ENCODE measurements around the gene LY86.

The LY86 gene

GRCh38 chr6:6570929-6571671, 17.4 kb upstream of the LY86 start:
- DNase-seq, result no peak

- no peak for DNase-seq
Observed at GRCh38 chr6:6575143-6575542, 13.4 kb upstream of the LY86 start.

DNA sequence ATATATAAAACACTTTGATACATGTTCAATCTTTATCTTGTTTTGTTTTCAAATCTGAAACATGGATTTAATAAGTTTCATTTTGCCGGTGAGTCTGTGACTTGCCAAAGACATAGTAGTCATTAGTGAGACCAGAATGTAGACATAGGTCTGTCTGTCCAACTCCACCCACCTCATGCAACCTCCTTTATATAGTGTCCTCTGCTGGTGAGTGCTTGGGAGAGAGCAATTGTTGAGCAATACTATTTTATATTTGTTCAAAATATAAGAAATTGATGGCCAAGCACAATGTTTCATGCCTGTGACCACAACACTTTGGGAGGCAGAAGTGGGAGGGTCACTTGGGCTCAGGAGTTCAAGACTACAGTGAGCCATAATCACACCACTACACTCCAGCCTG, 10.8 kb upstream of the LY86 start:
- no peak for DNase-seq

DNA sequence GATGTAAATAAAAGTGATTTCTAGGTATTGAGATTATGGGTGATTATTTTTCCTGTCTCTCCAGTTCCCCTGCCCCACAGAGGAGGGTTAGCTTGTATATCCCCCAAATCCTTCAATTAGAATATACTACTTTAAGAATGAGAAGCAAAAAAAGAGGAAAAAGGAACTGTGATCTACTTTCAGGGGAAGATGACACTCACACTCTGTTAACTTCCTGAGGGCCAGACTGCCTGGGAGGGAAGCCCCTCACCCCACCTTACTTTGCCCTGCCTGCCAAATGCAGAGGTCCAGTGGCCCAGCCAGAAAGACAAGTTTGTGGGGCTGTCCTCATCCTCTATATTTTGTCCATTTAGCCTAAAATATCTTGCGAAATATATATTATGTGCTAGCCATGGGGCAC, 9.2 kb upstream of the LY86 start:
- no peak for DNase-seq

DNA sequence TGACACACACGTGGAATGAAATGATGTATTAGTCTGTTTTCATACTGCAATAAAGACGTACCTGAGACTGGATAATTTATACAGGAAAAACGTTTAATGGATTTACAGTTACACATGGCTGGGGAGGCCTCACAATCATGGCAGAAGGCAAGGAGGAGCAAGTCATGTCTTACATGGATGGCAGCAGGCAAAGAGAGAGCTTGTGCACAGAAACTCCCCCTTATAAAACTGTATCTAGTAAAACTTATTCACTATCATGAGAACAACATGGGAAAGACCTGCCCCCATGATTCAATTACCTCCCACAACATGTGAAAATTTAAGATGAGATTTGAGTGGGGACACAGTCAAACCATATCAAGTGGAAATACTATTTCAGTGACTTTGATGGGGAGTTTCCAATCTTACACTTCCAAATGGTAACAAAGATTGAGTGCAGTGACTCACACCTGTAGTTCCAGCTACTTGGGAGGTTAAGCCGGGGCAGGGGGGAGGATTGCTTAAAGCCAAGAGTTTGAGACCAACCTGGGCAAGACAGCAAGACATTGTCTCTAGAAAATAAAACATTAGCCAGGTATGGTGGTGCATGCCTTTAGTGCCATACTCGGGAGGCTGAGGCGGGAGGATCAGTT, 8.2 kb upstream of the LY86 start:
- no peak for DNase-seq

DNA sequence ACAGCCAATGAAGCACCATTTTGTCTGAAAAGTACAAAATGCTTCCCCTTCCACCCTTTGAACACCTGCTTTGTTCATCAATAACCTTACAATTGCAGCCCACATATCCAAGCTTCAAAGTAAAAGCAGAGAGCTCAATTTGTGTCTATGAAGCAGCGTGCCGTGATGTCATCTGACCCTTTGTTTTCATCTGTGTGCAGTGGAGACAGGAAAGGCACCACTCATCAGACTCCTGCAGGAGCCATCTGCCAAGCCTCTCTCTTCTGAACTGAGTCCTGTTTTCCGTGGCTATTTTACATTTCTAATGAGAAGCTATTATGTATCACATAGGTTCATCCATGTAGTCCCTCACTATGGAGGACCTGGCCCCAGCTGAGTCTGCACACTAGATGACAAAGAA, 7.5 kb upstream of the LY86 start:
- no peak for DNase-seq

- no peak for DNase-seq
Observed at GRCh38 chr6:6582131-6582530, 6.4 kb upstream of the LY86 start.

DNA sequence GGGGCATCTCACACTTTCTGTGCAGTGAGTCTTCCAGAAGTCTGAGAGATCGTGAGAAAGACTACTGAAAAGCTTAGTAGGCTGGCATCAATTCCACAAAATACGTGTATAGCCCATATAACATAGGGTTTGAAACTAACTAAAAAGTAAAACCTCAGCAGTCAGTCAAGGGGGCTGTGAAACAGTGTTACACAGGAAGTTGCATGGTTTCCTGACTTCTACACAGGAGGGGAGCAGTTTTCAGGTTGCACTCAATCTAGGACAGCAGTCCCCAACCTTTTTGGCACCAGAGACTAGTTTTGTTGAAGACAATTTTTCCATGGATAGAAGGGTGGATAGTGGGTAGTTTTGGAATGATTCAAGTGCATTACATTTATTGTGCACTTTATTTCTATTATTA, 4.7 kb upstream of the LY86 start:
- DNase-seq, result no peak

GRCh38 chr6:6584310-6585002, 4.1 kb upstream of the LY86 start:
- no peak for DNase-seq

DNA sequence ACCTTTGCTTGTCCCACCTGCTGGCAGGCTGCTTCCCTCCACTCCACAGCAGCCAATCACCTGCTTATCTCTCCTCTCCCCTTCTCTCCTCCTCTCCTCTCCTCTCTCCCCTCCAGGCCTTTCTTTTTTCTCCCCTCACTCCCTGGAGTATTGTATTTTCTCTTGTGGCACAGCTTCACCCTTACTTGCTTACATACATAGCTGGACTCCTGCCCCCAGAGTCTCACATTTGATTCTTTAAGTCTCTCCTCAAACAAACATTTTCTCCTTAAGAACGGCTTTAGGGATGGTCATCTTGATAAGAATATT, 3.6 kb upstream of the LY86 start:
- DNase-seq, result no peak

- DNase-seq, result no peak
Observed at GRCh38 chr6:6586167-6586566, 2.4 kb upstream of the LY86 start.

DNA sequence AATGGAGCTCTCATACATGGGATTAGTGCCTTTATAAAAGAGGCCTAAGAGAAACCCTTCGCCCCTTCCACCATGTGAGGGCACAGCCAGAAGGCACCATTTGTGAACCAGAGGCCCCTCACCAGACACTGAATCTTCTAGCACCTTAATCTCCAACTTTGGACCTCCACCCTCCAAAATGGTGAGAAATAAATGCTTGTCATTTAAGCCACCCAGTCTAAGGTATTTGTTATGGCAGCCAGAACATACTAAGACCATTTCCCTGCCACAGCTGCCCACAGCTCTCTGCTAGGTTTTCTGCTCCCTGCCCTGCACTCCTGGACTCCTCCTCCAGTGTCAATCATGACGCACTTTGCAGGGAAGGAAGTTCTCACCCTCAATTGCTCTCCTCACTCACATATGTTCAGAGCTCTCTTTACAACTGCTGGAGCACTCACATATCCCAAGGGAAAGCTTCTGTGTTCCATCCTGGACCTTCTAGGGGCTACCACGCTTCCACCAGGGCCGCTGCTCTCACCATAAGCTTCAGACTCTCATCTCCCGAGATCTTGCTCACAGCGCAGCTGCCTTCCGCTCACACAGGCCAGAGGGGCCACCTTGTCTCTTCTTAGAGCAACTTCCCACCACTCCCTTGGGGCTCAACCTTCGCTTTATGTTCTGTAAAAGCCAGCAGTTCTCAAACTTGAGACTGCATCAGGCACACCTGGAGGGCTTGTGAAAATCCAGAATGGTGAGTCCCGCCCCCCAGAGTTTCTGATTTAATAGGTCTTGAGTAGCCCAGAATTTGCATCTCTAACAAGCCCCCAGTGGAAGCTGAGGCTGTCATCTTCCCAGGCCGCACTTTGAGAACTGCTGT, 1.6 kb upstream of the LY86 start:
- no peak for DNase-seq

- no peak for DNase-seq
Observed at GRCh38 chr6:6587696-6588063, 840 bp upstream of the LY86 start.

DNA sequence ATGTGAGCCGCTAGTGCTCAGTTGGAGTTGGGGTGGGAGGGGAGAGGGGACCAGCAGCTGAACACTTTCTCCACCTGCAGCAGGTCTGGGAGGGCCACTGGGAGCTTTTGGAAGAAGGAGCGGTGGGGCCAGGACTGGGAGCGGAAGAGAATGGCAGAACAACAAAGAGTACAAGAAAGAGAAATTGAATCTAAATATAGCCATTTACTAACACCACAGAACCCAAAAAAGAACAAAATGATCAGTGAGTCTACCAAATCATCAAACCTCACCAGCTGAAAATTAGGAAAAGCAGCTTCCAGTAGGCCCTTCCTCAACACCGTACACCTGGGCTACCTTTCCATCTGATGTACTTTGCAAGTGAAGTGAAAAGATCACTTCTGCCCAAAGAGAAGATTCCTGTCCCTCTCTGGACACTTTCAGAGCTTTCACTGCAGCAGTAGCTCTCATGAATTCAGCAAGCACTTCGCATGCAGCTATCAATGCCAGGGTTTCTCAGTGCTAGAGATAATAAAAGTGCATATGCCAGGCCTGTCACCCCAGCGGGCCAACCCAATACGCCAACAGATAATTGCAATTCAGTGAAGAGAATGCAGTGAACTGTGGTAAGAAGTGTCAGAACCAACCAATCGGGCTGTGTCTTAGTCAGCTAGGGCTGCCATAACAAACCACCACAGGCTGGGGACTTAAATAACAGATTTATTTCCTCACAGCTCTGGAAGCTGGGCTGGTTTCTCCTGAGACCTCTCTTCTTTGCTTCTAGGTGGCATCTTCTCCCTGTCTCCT, 597 bp downstream of the LY86 start:
- DNase-seq, result no peak

DNA sequence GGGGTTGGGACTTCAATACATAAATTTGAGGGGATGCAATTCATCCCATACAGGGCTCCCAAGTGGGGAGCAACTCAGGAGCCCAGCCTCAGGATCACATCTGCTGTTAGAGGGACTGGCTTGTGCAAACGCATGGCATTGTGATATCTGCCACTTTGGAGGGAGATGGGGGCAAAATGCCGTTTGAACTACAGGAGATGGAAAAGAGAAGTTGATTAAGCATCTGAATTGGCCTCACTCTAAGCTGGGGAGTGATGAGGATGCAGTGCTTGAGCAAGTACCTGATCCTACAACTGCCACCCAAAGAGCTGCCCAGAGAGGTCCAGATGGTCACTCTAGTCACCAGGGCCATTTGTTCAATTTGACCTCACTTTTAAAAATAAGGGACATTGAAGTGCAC, 2.0 kb downstream of the LY86 start:
- no peak for DNase-seq

DNA sequence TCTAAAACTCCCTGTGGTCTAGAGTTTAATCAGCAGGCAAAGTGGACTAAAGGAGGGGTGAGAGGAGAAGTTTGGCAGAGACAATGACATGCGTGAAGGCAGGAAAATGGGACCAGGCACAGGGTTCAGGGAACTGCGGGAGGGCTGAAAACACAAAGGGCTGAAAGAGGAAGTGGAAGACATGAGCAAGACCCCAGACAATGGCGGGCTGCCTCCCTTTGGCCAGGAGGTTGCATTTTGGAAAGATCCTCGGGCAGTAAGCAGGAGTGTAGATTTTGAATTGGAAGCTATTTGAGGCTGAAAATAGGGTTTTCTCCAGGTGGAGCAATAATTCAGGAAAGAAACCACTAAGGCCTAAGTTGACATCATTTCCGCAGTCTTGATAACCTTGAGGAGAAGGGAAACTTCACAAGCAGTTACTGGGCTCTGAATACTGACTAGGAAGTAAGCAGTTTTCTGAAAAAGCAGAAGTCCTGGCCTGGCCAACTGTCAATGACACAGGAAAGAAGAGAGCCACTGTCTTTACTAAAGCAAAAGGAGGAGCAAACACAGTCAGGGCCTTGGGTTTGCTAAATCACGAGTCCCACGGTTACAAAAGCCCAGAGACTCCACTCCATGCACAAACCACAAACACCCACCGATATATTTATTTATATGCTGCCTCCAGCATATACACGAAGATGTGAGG, 3.4 kb downstream of the LY86 start:
- DNase-seq, result no peak

DNA sequence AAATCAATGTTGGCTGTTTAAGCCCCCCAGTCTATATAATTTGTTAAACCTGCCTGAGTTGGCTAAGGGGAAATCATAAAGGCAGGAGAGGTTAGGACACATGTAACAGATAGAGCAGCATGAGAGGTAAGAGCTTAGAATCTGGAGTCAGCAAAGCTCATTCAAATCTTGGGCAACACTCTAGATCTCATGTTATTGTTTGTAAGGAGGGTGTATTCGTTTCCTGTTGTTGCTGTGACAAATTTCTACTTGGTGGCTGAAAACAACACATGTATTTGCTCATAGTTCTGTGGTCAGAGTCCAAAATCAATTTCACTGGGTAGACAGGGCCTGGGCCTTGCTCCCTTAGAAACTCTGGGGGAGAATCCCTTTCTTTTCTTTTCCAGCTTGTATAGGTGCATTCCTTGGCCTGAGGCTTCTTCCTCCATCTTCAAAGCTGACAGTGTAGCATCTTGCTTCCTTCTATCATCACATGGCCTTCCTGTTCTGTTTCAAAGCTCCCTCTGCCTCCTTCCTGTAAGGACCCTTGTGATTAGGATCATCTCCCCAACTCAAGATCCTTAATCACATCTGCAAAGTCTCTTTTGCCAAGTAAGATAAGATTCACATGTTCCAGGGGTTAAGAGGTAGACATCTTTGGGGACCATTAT, 4.4 kb downstream of the LY86 start:
- DNase-seq, result no peak

DNA sequence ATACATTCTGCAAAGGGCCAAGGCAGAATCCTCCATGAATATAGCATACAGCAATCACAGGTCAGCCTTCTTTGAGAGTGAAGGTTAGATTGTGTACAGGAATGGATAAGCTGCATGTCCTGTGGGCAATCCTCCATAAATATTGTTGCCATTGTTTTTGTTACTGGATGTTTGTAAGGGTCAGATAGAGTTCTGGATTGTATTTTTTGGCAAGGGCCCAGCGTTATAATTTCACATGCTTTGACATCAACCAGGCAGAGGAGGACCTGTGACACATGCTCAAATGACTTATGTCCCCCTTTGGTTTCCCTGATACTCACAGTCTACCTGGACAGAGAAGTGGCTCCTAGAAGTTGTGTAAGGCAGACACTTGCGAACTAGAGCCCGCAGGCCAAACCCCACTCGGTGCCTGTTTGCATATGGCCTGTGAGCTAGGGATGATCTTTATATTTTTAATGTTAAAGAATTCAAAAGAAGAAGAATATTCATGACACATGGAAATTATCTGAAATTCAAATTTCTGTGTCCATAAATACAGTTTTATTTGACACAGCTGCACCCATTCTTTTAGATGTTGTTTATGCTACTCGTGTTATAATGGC, 5.4 kb downstream of the LY86 start:
- DNase-seq, result no peak

GRCh38 chr6:6595025-6595424, 6.5 kb downstream of the LY86 start:
- no peak for DNase-seq

- DNase-seq, result no peak
Observed at GRCh38 chr6:6595952-6596351, 7.4 kb downstream of the LY86 start.

All from DMS79 (cell line).